Stimulated activated CD4-positive, alpha-beta T cell treated with anti-CD3 and anti-CD28 coated beads, Interleukin-1b, Interleukin-23, amount 100 ng/mL, for 48 hours (primary cell): ENCODE data around the gene RNASE4.

Experiments
- DNase-seq: peaks from one replicate; pipeline ENCODE4 v3.0.0-alpha.2; 2020

RNASE4 gene

GRCh38 chr14:20748439-20748838, 64.1 kb downstream of the RNASE4 start:
- no peak for DNase-seq

GRCh38 chr14:20750194-20750593, 65.8 kb downstream of the RNASE4 start:
- no peak for DNase-seq
